ENCODE data around the gene DNAJC5. TPM values are rescaled to one million over a fixed set of nuclear protein-coding genes. Genes with fewer than 3 reads are reported as not detected.

DNAJC5 gene
- total RNA-seq, 1 donor: 26.0 TPM

Other genes with a start within 250 kb of the DNAJC5 start
- gene STMN3, start 241.7 kb upstream of the DNAJC5 start, total RNA-seq: 14.5 TPM
- 5.7 TPM for gene RTEL1, start 236.8 kb upstream of the DNAJC5 start, total RNA-seq
- gene TNFRSF6B, start 198.5 kb upstream of the DNAJC5 start, total RNA-seq: not detected
- gene ARFRP1, start 187.2 kb upstream of the DNAJC5 start, total RNA-seq: 13.5 TPM
- 14.0 TPM for gene ZGPAT, start 187.1 kb upstream of the DNAJC5 start, total RNA-seq
- 117 TPM for gene LIME1, start 158.5 kb upstream of the DNAJC5 start, total RNA-seq
- 17.1 TPM for gene SLC2A4RG, start 155.3 kb upstream of the DNAJC5 start, total RNA-seq
- gene ZBTB46, start 63.9 kb upstream of the DNAJC5 start, total RNA-seq: 2.1 TPM
- not detected for gene ABHD16B, start 33.6 kb upstream of the DNAJC5 start, total RNA-seq
- 54.8 TPM for gene TPD52L2, start 29.9 kb upstream of the DNAJC5 start, total RNA-seq
- gene UCKL1, start 61.3 kb downstream of the DNAJC5 start, total RNA-seq: 16.9 TPM
- 5.5 TPM for gene ZNF512B, start 74.8 kb downstream of the DNAJC5 start, total RNA-seq
- 2.3 TPM for gene SAMD10, start 84.5 kb downstream of the DNAJC5 start, total RNA-seq
- gene PRPF6, start 86.0 kb downstream of the DNAJC5 start, total RNA-seq: 36.6 TPM
- gene C20orf204, start 141.1 kb downstream of the DNAJC5 start, total RNA-seq: 2.9 TPM
- not detected for gene SOX18, start 154.5 kb downstream of the DNAJC5 start, total RNA-seq
- 6.0 TPM for gene TCEA2, start 168.1 kb downstream of the DNAJC5 start, total RNA-seq
- gene RGS19, start 184.4 kb downstream of the DNAJC5 start, total RNA-seq: 33.6 TPM
- 1.3 TPM for gene OPRL1, start 185.0 kb downstream of the DNAJC5 start, total RNA-seq
- gene LKAAEAR1, start 189.3 kb downstream of the DNAJC5 start, total RNA-seq: 0.42 TPM
- not detected for gene NPBWR2, start 212.4 kb downstream of the DNAJC5 start, total RNA-seq

All from mononuclear cell (primary cell).